ENCODE data around the gene RAPGEF2. TPM values are rescaled to one million over a fixed set of nuclear protein-coding genes. Genes with fewer than 3 reads are reported as not detected.

Gene RAPGEF2
- total RNA-seq, 1 experiment from 2014 or later = 26.3 TPM

- ChIA-PET POLR2A (interaction anchor here (1.0 kb wide), 2 partner anchors 13 to 27 kb away, joined by 3 to 5 read pairs; no protein-coding TSS in a partner anchor), CTCF (interaction anchor here (0.6 to 0.8 kb wide), 2 partner anchors 9 to 35 kb away, joined by 3 read pairs; no protein-coding TSS in a partner anchor)
- no TSS peak for BruUV-seq (replicated peaks)
- Mint-ChIP-seq H3K36me3 (ENCODE audit: insufficient read depth, unreplicated experiment) (no peaks in the 10 kb centered on the region), H3K4me1 (ENCODE audit: insufficient read depth, unreplicated experiment) (no peaks in the 10 kb centered on the region), H3K27me3 (ENCODE audit: insufficient read depth, unreplicated experiment) (no peaks in the 10 kb centered on the region), H3K27ac (ENCODE audit: low read depth, unreplicated experiment) (no peak overlapping the region), H3K4me3 (ENCODE audit: unreplicated experiment) (no peak overlapping the region), H3K9me3 (ENCODE audit: unreplicated experiment) (no peaks in the 10 kb centered on the region)
- DNase-seq (ENCODE audit: unreplicated experiment) = no peak
- intact Hi-C loops (cut with micrococcal nuclease) = no loop called here
- no peak for TF ChIP-seq CTCF (IDR thresholded peaks at IDR 0.05; ENCODE audit: unreplicated experiment)
Measured at GRCh38 chr4:159117564-159117963, 14.7 kb downstream of the RAPGEF2 start.

- CTCF ChIA-PET = interaction anchor here (0.6 kb wide), 1 partner anchor 35 kb away, joined by 3 read pairs; no protein-coding TSS in a partner anchor
- Mint-ChIP-seq H3K9me3 (ENCODE audit: unreplicated experiment) (no peaks in the 10 kb centered on the region), H3K4me3 (ENCODE audit: unreplicated experiment) (no peak overlapping the region), H3K27me3 (ENCODE audit: insufficient read depth, unreplicated experiment) (no peaks in the 10 kb centered on the region), H3K4me1 (ENCODE audit: insufficient read depth, unreplicated experiment) (no peaks in the 10 kb centered on the region), H3K36me3 (ENCODE audit: insufficient read depth, unreplicated experiment) (no peaks in the 10 kb centered on the region), H3K27ac (ENCODE audit: low read depth, unreplicated experiment) (no peak overlapping the region)
- intact Hi-C loops (cut with micrococcal nuclease) = no loop called here
- DNase-seq (ENCODE audit: unreplicated experiment) = no peak
- no peak for TF ChIP-seq CTCF (IDR thresholded peaks at IDR 0.05; ENCODE audit: unreplicated experiment)
- BruUV-seq (replicated peaks) = no TSS peak
- POLR2A ChIA-PET = interaction anchor here (1.0 kb wide), 1 partner anchor 26 kb away, joined by 3 read pairs; no protein-coding TSS in a partner anchor
Measured at GRCh38 chr4:159117968-159118367, 15.1 kb downstream of the RAPGEF2 start.

- H3K27me3 Mint-ChIP-seq (ENCODE audit: insufficient read depth, unreplicated experiment) = no peaks in the 10 kb centered on the region
- TF ChIP-seq CTCF (IDR thresholded peaks at IDR 0.05; ENCODE audit: unreplicated experiment) = no peak
- H3K9me3 Mint-ChIP-seq (ENCODE audit: unreplicated experiment) = no peaks in the 10 kb centered on the region
- ChIA-PET CTCF (interaction anchor here (0.7 to 1.1 kb wide), 2 partner anchors 10 to 63 kb away, joined by 3 to 6 read pairs; no protein-coding TSS in a partner anchor), POLR2A (interaction anchor here (2.6 kb wide), 1 partner anchor 15 kb away, joined by 12 read pairs; no protein-coding TSS in a partner anchor)
- no peaks in the 10 kb centered on the region for H3K36me3 Mint-ChIP-seq (ENCODE audit: insufficient read depth, unreplicated experiment)
- no peak overlapping the region for H3K4me3 Mint-ChIP-seq (ENCODE audit: unreplicated experiment)
- no peaks in the 10 kb centered on the region for H3K4me1 Mint-ChIP-seq (ENCODE audit: insufficient read depth, unreplicated experiment)
- intact Hi-C loops (cut with micrococcal nuclease) = no loop called here
- no peak overlapping the region for H3K27ac Mint-ChIP-seq (ENCODE audit: low read depth, unreplicated experiment)
- BruUV-seq (replicated peaks) = no TSS peak
- no peak for DNase-seq (ENCODE audit: unreplicated experiment)
Measured at GRCh38 chr4:159121371-159121770, 18.5 kb downstream of the RAPGEF2 start.

GRCh38 chr4:159126716-159127115 is 23.8 kb downstream of the RAPGEF2 start:
- no peak for DNase-seq (ENCODE audit: unreplicated experiment)
- ChIA-PET POLR2A (no interaction called here), CTCF (interaction anchor here (0.6 kb wide), 1 partner anchor 277 kb away, joined by 3 read pairs; no protein-coding TSS in a partner anchor)
- intact Hi-C loops (cut with micrococcal nuclease) = no loop called here
- no TSS peak for BruUV-seq (replicated peaks)
- no peaks in the 10 kb centered on the region for H3K9me3 Mint-ChIP-seq (ENCODE audit: unreplicated experiment)
- no peaks in the 10 kb centered on the region for H3K27me3 Mint-ChIP-seq (ENCODE audit: insufficient read depth, unreplicated experiment)
- TF ChIP-seq CTCF (IDR thresholded peaks at IDR 0.05; ENCODE audit: unreplicated experiment) = no peak
- no peak overlapping the region for H3K4me3 Mint-ChIP-seq (ENCODE audit: unreplicated experiment)
- H3K4me1 Mint-ChIP-seq (ENCODE audit: insufficient read depth, unreplicated experiment) = peaks cover 5% of the 10 kb centered on the region
- no peaks in the 10 kb centered on the region for H3K36me3 Mint-ChIP-seq (ENCODE audit: insufficient read depth, unreplicated experiment)
- H3K27ac Mint-ChIP-seq (ENCODE audit: low read depth, unreplicated experiment) = no peak overlapping the region

Measured in MCF 10A (cell line).